HG02885 (cell line): ENCODE results near the gene LIPC.

Source experiments
- ATAC-seq: cut with Tn5 transposase; IDR thresholded peaks from one replicate; pipeline ENCODE4 v1.9.1; 2021; ENCODE audit warnings: mild to moderate bottlenecking; ENCODE audit not compliant: unreplicated experiment, poor library complexity

The LIPC gene

DNA sequence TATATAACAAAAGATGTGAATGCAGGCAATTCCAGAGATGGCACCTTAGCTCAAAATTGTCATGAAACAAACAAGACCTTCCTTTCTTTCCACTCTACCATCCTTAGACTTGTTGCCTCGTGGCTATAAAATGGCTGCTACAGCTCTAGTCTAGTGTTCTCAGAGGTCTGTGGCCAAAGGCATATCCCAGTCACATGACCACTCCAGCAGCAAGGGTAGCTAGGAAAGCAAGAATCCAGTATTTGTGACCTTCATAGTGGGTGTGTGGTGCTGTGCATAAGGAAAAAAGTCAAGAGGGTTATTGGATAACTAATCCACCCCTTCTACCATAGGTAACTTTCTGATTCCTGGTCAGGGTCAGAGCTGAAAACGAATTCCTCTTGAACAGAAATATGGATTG, 27.1 kb upstream of the LIPC start:
- no peak for ATAC-seq

DNA sequence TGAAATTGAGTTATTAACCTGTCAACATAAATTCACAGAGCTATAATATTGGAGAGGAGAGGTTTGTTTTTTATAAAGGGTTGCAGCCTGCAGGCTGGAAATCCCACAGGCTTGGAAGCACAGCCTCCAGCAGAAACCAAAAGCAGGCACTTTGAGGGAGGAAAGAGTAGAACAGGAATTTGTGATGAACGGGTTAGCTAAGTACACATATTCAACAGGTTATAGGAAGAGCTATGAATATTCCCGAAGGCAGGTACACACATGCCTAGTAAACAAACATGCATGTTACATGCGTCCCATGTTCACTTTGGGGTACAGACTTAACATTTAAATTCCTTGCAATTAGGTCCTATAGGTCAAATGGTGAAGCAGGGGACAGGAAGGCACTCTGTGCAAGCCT, 25.9 kb upstream of the LIPC start:
- ATAC-seq, result no peak

DNA sequence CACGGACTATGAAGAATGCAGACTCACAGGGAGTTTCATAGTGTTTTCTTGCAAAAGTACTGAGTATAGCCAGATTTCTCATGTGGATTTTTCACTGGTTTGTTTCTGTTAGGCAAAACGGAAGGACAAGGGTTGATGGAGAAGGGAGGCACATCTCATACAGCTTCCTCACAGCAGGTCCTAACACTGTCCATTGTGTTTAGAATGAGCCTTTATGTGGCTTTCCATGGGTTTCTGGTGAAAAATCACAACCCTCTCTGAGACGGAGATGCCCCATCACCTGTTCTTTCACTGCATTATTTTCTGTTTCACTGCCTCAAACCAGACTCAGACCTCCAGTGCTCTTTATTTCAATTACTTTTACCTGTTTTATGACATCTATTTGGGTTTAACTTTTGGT, 25.0 kb upstream of the LIPC start:
- ATAC-seq, result no peak

DNA sequence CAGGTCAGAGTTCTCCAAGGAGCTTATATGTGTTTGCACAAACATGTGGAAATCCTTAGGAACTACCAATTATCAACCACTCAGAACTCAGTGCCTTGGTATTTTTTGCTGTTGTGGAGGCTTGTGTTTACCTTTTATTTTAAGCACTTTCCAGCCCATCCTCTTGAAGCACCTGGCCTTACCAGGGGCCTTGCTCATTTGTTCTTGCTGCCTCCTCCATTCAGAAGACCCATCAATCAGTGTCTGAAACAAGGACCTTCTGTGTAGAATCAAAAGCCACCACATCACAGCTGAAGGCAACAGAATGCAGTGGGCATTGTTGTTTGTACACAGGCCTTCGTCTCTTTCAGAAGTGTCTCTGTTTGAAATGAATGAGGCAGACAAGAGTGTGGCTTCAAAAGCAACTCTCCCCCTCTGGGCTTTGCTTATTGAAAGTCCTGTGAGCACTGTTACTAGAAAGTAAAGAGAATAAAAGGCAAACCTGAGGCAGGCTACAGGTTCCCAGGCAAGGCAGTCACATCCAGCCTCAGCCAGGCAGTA, 24.5 kb upstream of the LIPC start:
- ATAC-seq, result no peak

DNA sequence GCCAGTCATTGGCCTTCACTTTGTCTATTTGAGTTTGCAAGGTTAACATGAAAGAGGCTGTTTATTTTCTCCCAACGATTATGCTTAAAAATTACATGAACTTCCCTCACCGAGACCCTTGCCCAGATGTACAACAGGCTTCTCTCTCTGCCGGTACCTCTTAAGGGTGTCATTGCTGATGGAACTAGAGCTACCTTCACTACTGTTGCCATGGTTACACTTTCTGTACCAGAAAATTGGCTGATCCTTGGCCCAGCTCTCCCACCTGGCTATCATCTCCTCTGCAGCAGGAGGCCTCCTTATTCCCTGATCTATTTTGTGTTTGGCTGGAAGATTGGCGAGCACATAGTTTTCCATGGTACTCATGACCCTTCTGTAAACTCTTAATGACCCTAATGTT, 24.0 kb upstream of the LIPC start:
- no peak for ATAC-seq

- no peak for ATAC-seq
These were observed 21.9 kb upstream of the LIPC start for GRCh38 chr15:58409861-58410260.

GRCh38 chr15:58410353-58410752, 21.4 kb upstream of the LIPC start:
- ATAC-seq, result no peak

DNA sequence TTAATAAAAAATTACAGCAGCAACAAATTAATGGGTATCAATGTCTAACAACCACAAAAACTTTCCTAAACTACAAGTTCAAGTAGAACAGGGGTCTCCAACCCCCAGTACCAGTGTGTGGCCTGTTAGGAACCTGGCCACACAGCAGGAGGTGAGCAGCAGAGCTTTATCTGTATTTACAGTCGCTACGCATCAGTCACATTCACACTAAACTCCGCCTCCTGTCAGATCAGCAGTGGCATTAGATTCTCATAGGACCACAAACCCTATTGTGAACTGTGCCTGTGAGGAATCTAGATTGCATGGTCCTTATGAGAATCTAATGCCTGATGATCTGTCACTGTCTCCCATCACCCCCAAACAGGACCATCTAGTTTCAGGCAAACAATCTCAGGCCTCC, 18.5 kb upstream of the LIPC start:
- ATAC-seq, result no peak

GRCh38 chr15:58415636-58416035, 16.2 kb upstream of the LIPC start:
- no peak for ATAC-seq

DNA sequence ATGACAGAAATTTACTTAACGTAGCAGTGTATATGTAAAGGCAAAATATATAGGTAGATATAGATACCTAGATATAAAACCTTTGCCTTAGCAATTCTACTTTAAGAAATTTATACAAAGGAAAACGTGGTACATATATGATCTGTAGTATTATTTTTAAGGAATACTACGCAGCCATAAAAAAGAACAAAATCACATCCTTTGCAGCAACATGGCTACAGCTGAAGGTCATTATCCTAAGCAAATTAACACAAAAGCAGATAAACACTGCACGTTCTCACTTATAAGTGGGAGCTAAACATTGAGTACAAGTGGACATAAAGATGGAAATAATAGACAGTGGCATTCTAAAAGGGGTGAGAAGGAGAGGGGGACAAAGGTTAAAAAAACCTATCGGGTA, 14.8 kb upstream of the LIPC start:
- no peak for ATAC-seq

GRCh38 chr15:58418135-58418534, 13.7 kb upstream of the LIPC start:
- no peak for ATAC-seq

GRCh38 chr15:58419803-58420524, 11.8 kb upstream of the LIPC start:
- no peak for ATAC-seq

- ATAC-seq, result no peak
These were observed 11.2 kb upstream of the LIPC start for GRCh38 chr15:58420579-58421043.

- no peak for ATAC-seq
These were observed 8.6 kb upstream of the LIPC start for GRCh38 chr15:58423205-58423604.

DNA sequence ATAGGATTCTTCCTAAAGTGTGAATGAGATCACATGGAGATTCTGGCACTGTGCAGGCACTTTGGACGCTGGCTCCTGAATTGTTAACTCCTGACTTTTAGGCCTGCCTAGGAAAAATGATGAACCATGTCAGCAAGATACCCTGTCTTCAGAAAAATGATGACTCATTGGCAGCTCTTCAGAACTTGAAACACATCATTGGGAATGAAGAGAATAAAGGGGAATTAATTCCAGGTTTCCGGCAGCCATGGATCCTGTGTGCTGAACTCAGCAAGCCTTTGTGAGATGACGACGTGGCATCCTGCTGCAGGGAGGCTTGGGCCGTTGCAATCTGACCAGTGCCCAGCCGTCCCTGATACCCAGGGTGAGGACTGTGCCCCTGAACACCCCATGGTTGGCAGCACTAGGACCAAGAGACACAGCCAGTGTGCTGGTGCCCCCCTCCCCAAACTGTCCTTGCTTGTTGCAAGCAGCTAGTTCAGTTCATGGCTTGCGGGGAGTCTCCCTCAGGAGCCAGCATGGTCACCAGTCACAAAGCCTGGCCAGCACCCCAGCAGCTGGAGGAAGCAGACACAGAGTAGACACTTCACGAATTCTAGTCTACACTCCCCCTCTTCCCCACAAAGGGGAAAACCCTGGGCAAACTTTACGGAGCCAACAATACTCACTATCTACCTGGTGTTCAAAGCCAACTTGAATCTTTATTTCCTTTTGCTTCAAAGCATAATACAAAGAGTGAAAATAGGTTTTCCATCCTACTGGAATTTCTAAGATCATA, 7.8 kb upstream of the LIPC start:
- no peak for ATAC-seq

- ATAC-seq, result no peak
These were observed 7.1 kb upstream of the LIPC start for GRCh38 chr15:58424722-58425121.

DNA sequence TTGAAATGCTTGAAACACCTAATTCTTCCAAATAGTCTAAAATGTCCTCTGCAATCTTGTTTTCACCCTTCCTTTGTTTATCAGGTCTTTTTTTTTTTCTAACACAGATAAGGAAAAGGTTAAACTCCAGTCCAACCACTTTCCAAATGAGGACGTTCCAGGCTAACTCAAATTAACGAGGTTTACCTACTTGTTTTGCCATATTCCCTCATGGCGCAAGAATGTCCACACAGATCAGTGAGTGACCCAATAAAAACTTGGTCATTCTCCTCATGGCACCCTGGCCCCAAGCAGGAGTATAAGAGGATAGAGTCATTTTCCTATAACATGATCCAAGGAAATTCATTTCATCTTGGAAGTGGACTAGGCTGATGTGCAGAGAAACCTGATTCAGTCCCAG, 6.6 kb upstream of the LIPC start:
- ATAC-seq, result no peak

DNA sequence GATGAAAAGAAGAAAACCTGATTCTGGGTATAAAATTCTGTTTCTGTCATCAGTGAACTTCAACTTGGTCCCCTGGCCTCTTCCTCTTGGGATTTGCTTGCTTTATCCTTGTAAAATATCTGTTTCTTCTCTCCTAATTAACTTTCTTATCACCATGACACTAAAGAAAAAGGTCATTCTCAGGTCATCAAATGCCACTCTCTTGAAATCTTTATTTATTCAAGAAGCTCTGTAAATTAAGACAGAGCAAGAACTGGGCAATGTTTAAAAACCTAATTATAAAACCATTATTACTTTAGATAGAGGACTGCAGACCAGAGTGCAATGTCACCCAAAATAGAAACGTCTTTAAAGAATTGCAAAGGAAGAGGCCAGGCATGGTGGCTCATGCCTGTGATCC, 6.0 kb upstream of the LIPC start:
- ATAC-seq, result no peak

GRCh38 chr15:58426501-58426900, 5.3 kb upstream of the LIPC start:
- no peak for ATAC-seq

DNA sequence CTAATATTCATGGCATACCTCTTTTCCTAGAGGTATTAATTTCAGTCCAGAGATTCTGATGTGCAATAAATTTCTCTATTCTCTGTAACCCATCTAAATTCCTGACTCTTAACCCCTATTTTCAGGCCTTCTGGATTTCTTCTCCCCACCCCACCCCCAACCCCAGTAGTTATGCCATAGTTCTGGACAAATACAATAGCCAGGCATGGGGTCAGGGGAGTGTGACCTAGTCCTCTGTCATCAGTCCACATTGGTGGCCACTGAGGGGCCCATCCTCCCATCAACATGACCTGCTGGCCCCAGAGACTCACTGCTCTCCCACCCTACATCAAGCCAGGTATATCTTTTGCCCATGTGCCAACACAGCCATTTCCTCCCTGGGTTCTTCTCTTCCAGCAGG, 3.8 kb upstream of the LIPC start:
- no peak for ATAC-seq

- no peak for ATAC-seq
These were observed 1.5 kb upstream of the LIPC start for GRCh38 chr15:58430224-58430787.
